Stomach (tissue), 9 donors: ENCODE results near the gene KCNQ1. TPM values are rescaled to one million over a fixed set of nuclear protein-coding genes. Genes with fewer than 3 reads are reported as not detected.

Experiments
- DNase-seq, 2 donors: peaks; one replicate each; pipeline versions ENCODE4 v3.0.0 to v3.0.0-alpha.2; 2013 to 2019
- H3K27ac ChIP-seq, 5 donors: fragments of 200-600 bp in 4 of 5; sonication (generic) in 4 of 5; one replicate each; pipeline ENCODE4 v1.5.1; 2013 to 2019; ENCODE audit warnings: mild to moderate bottlenecking in 1 of 5, moderate library complexity in 1 of 5
- H3K27me3 ChIP-seq, 3 donors: fragments of 200-600 bp; sonication (generic); one replicate each; pipeline ENCODE4 v1.5.1; 2017 to 2019; ENCODE audit warnings: mixed run types in 1 of 3
- H3K36me3 ChIP-seq, 4 donors: fragments of 200-600 bp; sonication (generic); 1 replicate in 3 of 4; 2 replicates in 1 of 4; pipeline ENCODE4 v1.5.1; 2016 to 2019
- H3K4me1 ChIP-seq, 4 donors: fragments of 200-600 bp; sonication (generic); one replicate each; pipeline ENCODE4 v1.5.1; 2016 to 2019
- H3K4me3 ChIP-seq, 4 donors: fragments of 200-600 bp; sonication (generic) in 3 of 4; one replicate each; pipeline ENCODE4 v1.5.1; 2016 to 2019; ENCODE audit warnings: mild to moderate bottlenecking in 1 of 4
- H3K9me3 ChIP-seq, 4 donors: fragments of 200-600 bp; sonication (generic); one replicate each; pipeline ENCODE4 v1.5.1; 2016 to 2019
- CTCF ChIP-seq, 7 experiments: fragments of 450-650 bp in 4 of 7; fragments of 200-600 bp in 3 of 7; sonication (generic) in 3 of 7; IDR thresholded peaks; one replicate each; pipeline ENCODE4 v1.5.1; 2016 to 2019; ENCODE audit warnings: antibody characterized with exemption in 7 of 7, control low read depth in 2 of 7, mild to moderate bottlenecking in 1 of 7
- EP300 ChIP-seq: sonication (generic); formaldehyde crosslinking; IDR thresholded peaks from one replicate; pipeline ENCODE4 v1.6.1; 2017; ENCODE audit warnings: antibody characterized with exemption
- POLR2A ChIP-seq, 4 donors: fragments of 450-650 bp; IDR thresholded peaks; one replicate each; pipeline ENCODE4 v1.6.1; 2016; ENCODE audit warnings: antibody characterized with exemption in 4 of 4, control low read depth in 2 of 4, mild to moderate bottlenecking in 1 of 4, moderate library complexity in 1 of 4
- POLR2AphosphoS5 ChIP-seq, 3 donors: sonication (generic); formaldehyde crosslinking; IDR thresholded peaks; one replicate each; pipeline ENCODE4 v1.6.1; 2016; ENCODE audit warnings: antibody characterized with exemption in 3 of 3
- WGBS, 5 donors: extraction: QIAGEN DNeasy Blood & Tissue Kit in 3 of 5; methylation state at CpG; one replicate each; pipeline versions ENCODE4 v1.1.5 to v1.1.7; 2013 to 2018; 5-methylcytosine and 5-hydroxymethylcytosine counted together
- intact Hi-C: fragments of 100-400 bp; cut with DNase I; formaldehyde crosslinking; loops from one replicate; pipeline ENCODE4 v1.15.1; 2023; ENCODE audit warnings: low total_unique reads
- polyA plus RNA-seq, 3 donors: library from polyadenylated mRNA; stranded (reverse); fragments of 200-250 nt; gene quantifications; one replicate each; pipeline ENCODE4 v1.2.3, GENCODE V29; 2013
- total RNA-seq, 5 donors: library from RNA; depleted of rRNA; stranded (reverse); fragments of >200 nt; gene quantifications; one replicate each; pipeline versions ENCODE4 v1.1.0 to v1.2.3, GENCODE V29; 2014 to 2016
- donor health status: healthy with polysubstance abuse.
- donor health status: Bipolar disorder and iron deficiency.
- donor health status: healthy.

The KCNQ1 gene
- total and polyA plus RNA-seq, 8 donors: 12.1 to 155 (median 49.0) TPM

- Histone ChIP-seq H3K27ac (peak within 1 kb of the TSS; percentile 93 to 100 (median 99)), H3K36me3 (peaks cover 41 to 68% (median 62%) of the 10 kb centered on the region in 4 donors), H3K4me3 (peak within 1 kb of the TSS; percentile 78 to 97 (median 89)), H3K4me1 (peaks cover 18 to 36% (median 34%) of the 10 kb centered on the region in 4 donors), H3K9me3 (no peaks in the 10 kb centered on the region), H3K27me3 (no peaks in the 10 kb centered on the region)
- WGBS, 5 donors: 0 to 1% (median 0%) methylated on average over 36 to 66 of the region's 66 CpGs
- DNase-seq: peak; percentile 100
- TF ChIP-seq POLR2A (IDR thresholded peaks at IDR 0.05) (peak in 2 of 4 donors; percentile 76 to 92), EP300 (peak; percentile 93), POLR2AphosphoS5 (IDR thresholded peaks at IDR 0.05) (peak; percentile 95 to 99 (median 99)), CTCF (IDR thresholded peaks at IDR 0.05) (peak in 6 of 7 experiments; percentile 44 to 100 (median 96))
- intact Hi-C loops: no loop called here
These were observed 44.6 kb upstream of the KCNQ1 start, which contains the start of gene TSSC4 for GRCh38 chr11:2400069-2400761. Gene TSSC4 (plus strand): TSS chr11:2400750. CDS start chr11:2402634, 1,884 bp downstream.

- H3K27ac ChIP-seq: peak overlapping the region; percentile 83 to 100 (median 93)
- no peak for DNase-seq
- H3K27me3 ChIP-seq: no peaks in the 10 kb centered on the region
- H3K4me3 ChIP-seq: peak overlapping the region; percentile 61 to 97 (median 89)
- no peaks in the 10 kb centered on the region for H3K9me3 ChIP-seq
- WGBS, 5 donors: 0 to 1% (median 1%) methylated on average over 39 to 55 of the region's 55 CpGs
- H3K4me1 ChIP-seq: peaks cover 18 to 36% (median 34%) of the 10 kb centered on the region in 4 donors
- peak in 1 of 4 donors; percentile 30 for TF ChIP-seq POLR2A (IDR thresholded peaks at IDR 0.05)
- no peak for TF ChIP-seq POLR2AphosphoS5 (IDR thresholded peaks at IDR 0.05)
- no peak for TF ChIP-seq CTCF (IDR thresholded peaks at IDR 0.05)
- TF ChIP-seq EP300: no peak
- intact Hi-C loops: no loop called here
- peaks cover 34 to 61% (median 55%) of the 10 kb centered on the region in 4 donors for H3K36me3 ChIP-seq
These were observed 43.9 kb upstream of the KCNQ1 start for GRCh38 chr11:2400762-2401435.

GRCh38 chr11:2401436-2401984 lies 43.3 kb upstream of the KCNQ1 start:
- intact Hi-C loops: no loop called here
- 26 to 36% (median 29%) methylated on average over 12 of the region's 12 CpGs for WGBS, 5 donors

More at GRCh38 chr11:2401436-2401984, 43.3 kb upstream of the KCNQ1 start:
- Histone ChIP-seq H3K27me3 (no peaks in the 10 kb centered on the region), H3K36me3 (peaks cover 28 to 55% (median 49%) of the 10 kb centered on the region in 4 donors), H3K4me3 (peak overlapping the region; percentile 61 to 97 (median 89)), H3K4me1 (peaks cover 18 to 36% (median 34%) of the 10 kb centered on the region in 4 donors), H3K9me3 (no peaks in the 10 kb centered on the region), H3K27ac (peak overlapping the region in 4 of 5 donors; percentile 87 to 100 (median 96))
- TF ChIP-seq CTCF (IDR thresholded peaks at IDR 0.05) (no peak), EP300 (no peak), POLR2A (IDR thresholded peaks at IDR 0.05) (no peak), POLR2AphosphoS5 (IDR thresholded peaks at IDR 0.05) (no peak)
- no peak for DNase-seq
